ENCODE data around the gene XXYLT1. TPM values are rescaled to one million over a fixed set of nuclear protein-coding genes. Genes with fewer than 3 reads are reported as not detected.
"Not testable (repeated sequence)": the region's sequence is repeated elsewhere in the genome, so short reads cannot be mapped to it uniquely, and the experiment has no call there.

The XXYLT1 gene
- total and polyA plus RNA-seq, 2 donors = 12.4 to 18.5 TPM

GRCh38 chr3:195096484-195097330 is 174.3 kb downstream of the XXYLT1 start:
- no peak for DNase-seq (ENCODE audit: extremely low spot score)
- H3K27ac ChIP-seq (ENCODE audit: low read depth) = no peak overlapping the region
- 95% methylated on average over 13 of the region's 13 CpGs for WGBS

GRCh38 chr3:195096053-195096452 is 174.9 kb downstream of the XXYLT1 start:
- no peaks in the 10 kb centered on the region for H3K4me1 ChIP-seq (ENCODE audit: insufficient read depth)
- DNase-seq (ENCODE audit: extremely low spot score) = no peak
- no peak overlapping the region for H3K27ac ChIP-seq (ENCODE audit: low read depth)
- 94% methylated on average over 11 of the region's 11 CpGs for WGBS
- no peak overlapping the region for H3K4me3 ChIP-seq (ENCODE audit: low read depth, low read length)
- no peaks in the 10 kb centered on the region for H3K36me3 ChIP-seq (ENCODE audit: insufficient read depth)

More at GRCh38 chr3:195096484-195097330, 174.3 kb downstream of the XXYLT1 start:
- no peaks in the 10 kb centered on the region for H3K4me1 ChIP-seq (ENCODE audit: insufficient read depth)
- no peaks in the 10 kb centered on the region for H3K36me3 ChIP-seq (ENCODE audit: insufficient read depth)
- no peak overlapping the region for H3K4me3 ChIP-seq (ENCODE audit: low read depth, low read length)

GRCh38 chr3:195095704-195096036 is 175.3 kb downstream of the XXYLT1 start:
- no peak overlapping the region for H3K27ac ChIP-seq (ENCODE audit: low read depth)
- H3K4me3 ChIP-seq (ENCODE audit: low read depth, low read length) = no peak overlapping the region
- 90% methylated on average over 7 of the region's 7 CpGs for WGBS
- no peaks in the 10 kb centered on the region for H3K36me3 ChIP-seq (ENCODE audit: insufficient read depth)
- no peaks in the 10 kb centered on the region for H3K4me1 ChIP-seq (ENCODE audit: insufficient read depth)
- no peak for DNase-seq (ENCODE audit: extremely low spot score)

- Histone ChIP-seq H3K4me3 (ENCODE audit: low read depth, low read length) (no peak overlapping the region), H3K27ac (ENCODE audit: low read depth) (no peak overlapping the region), H3K36me3 (ENCODE audit: insufficient read depth) (no peaks in the 10 kb centered on the region), H3K4me1 (ENCODE audit: insufficient read depth) (no peaks in the 10 kb centered on the region)
- 93% methylated on average over 19 of the region's 19 CpGs for WGBS
- DNase-seq (ENCODE audit: extremely low spot score) = no peak
These were observed 175.8 kb downstream of the XXYLT1 start for GRCh38 chr3:195095035-195095703.

GRCh38 chr3:195094191-195094921 is 176.6 kb downstream of the XXYLT1 start:
- no peaks in the 10 kb centered on the region for H3K4me1 ChIP-seq (ENCODE audit: insufficient read depth)
- no peak overlapping the region for H3K4me3 ChIP-seq (ENCODE audit: low read depth, low read length)
- H3K36me3 ChIP-seq (ENCODE audit: insufficient read depth) = no peaks in the 10 kb centered on the region
- no peak overlapping the region for H3K27ac ChIP-seq (ENCODE audit: low read depth)
- no peak for DNase-seq (ENCODE audit: extremely low spot score)
- WGBS = 86% methylated on average over 32 of the region's 32 CpGs

GRCh38 chr3:195093731-195094130 is 177.2 kb downstream of the XXYLT1 start:
- Histone ChIP-seq H3K4me1 (ENCODE audit: insufficient read depth) (no peaks in the 10 kb centered on the region), H3K4me3 (ENCODE audit: low read depth, low read length) (no peak overlapping the region), H3K27ac (ENCODE audit: low read depth) (no peak overlapping the region), H3K36me3 (ENCODE audit: insufficient read depth) (no peaks in the 10 kb centered on the region)
- no peak for DNase-seq (ENCODE audit: extremely low spot score)
- 72% methylated on average over 9 of the region's 9 CpGs for WGBS

- 28% methylated on average over 18 of the region's 25 CpGs for WGBS
- not testable (repeated sequence) for H3K27ac ChIP-seq (ENCODE audit: low read depth); H3K4me1 ChIP-seq (ENCODE audit: insufficient read depth); H3K4me3 ChIP-seq (ENCODE audit: low read depth, low read length); DNase-seq (ENCODE audit: extremely low spot score); H3K36me3 ChIP-seq (ENCODE audit: insufficient read depth)
These were observed 182.9 kb downstream of the XXYLT1 start for GRCh38 chr3:195087840-195088601.

- no peak overlapping the region for H3K27ac ChIP-seq (ENCODE audit: low read depth)
- WGBS = 62% methylated on average over 7 of the region's 7 CpGs
These were observed 183.6 kb downstream of the XXYLT1 start for GRCh38 chr3:195087328-195087727.

GRCh38 chr3:195086885-195087284 is 184.1 kb downstream of the XXYLT1 start:
- DNase-seq (ENCODE audit: extremely low spot score) = no peak
- 86% methylated on average over 13 of the region's 13 CpGs for WGBS
- H3K27ac ChIP-seq (ENCODE audit: low read depth) = no peak overlapping the region
- H3K4me1 ChIP-seq (ENCODE audit: insufficient read depth) = no peaks in the 10 kb centered on the region
- H3K4me3 ChIP-seq (ENCODE audit: low read depth, low read length) = no peak overlapping the region
- H3K36me3 ChIP-seq (ENCODE audit: insufficient read depth) = no peaks in the 10 kb centered on the region

More at GRCh38 chr3:195087328-195087727, 183.6 kb downstream of the XXYLT1 start:
- DNase-seq (ENCODE audit: extremely low spot score) = no peak
- no peak overlapping the region for H3K4me3 ChIP-seq (ENCODE audit: low read depth, low read length)
- H3K36me3 ChIP-seq (ENCODE audit: insufficient read depth) = no peaks in the 10 kb centered on the region
- H3K4me1 ChIP-seq (ENCODE audit: insufficient read depth) = no peaks in the 10 kb centered on the region

- Histone ChIP-seq H3K36me3 (ENCODE audit: insufficient read depth) (no peaks in the 10 kb centered on the region), H3K4me3 (ENCODE audit: low read depth, low read length) (no peak overlapping the region), H3K27ac (ENCODE audit: low read depth) (no peak overlapping the region), H3K4me1 (ENCODE audit: insufficient read depth) (no peaks in the 10 kb centered on the region)
- no peak for DNase-seq (ENCODE audit: extremely low spot score)
- WGBS = 96% methylated on average over 4 of the region's 4 CpGs
These were observed 184.6 kb downstream of the XXYLT1 start for GRCh38 chr3:195086341-195086740.

- Histone ChIP-seq H3K36me3 (ENCODE audit: insufficient read depth) (no peaks in the 10 kb centered on the region), H3K27ac (ENCODE audit: low read depth) (no peak overlapping the region), H3K4me3 (ENCODE audit: low read depth, low read length) (no peak overlapping the region), H3K4me1 (ENCODE audit: insufficient read depth) (no peaks in the 10 kb centered on the region)
- WGBS = 96% methylated on average over 21 of the region's 21 CpGs
- no peak for DNase-seq (ENCODE audit: extremely low spot score)
These were observed 185.4 kb downstream of the XXYLT1 start for GRCh38 chr3:195085356-195086130.

GRCh38 chr3:195084746-195085145 is 186.2 kb downstream of the XXYLT1 start:
- DNase-seq (ENCODE audit: extremely low spot score) = no peak
- Histone ChIP-seq H3K4me3 (ENCODE audit: low read depth, low read length) (no peak overlapping the region), H3K36me3 (ENCODE audit: insufficient read depth) (no peaks in the 10 kb centered on the region), H3K4me1 (ENCODE audit: insufficient read depth) (no peaks in the 10 kb centered on the region), H3K27ac (ENCODE audit: low read depth) (no peak overlapping the region)
- WGBS = 91% methylated on average over 5 of the region's 5 CpGs

All from urinary bladder (tissue), 4 donors.